GM12878 (cell line): ENCODE results near the gene STK4. TPM values are rescaled to one million over a fixed set of nuclear protein-coding genes. Genes with fewer than 3 reads are reported as not detected.

ENCODE experiments used
- ATAC-seq: fragments of 200-7000 bp; cut with Tn5 transposase; 3 replicates; pipeline ENCODE4 v1.9.1; 2020; ENCODE audit warnings: mild to moderate bottlenecking, moderate library complexity
- BruUV-seq: library from RNA; stranded (reverse); fragments of 400-500 nt; replicated peaks from 2 replicates; lab custom pipeline; 2021; lab: Mats Ljungman, UMichigan
- CTCF ChIA-PET: fragments of 300-600 bp; sonication (Branson Sonifier 250); formaldehyde crosslinking; extraction: SDS; loops from one replicate; lab custom pipeline; 2021; ENCODE audit warnings: inconsistent platforms; lab: Yijun Ruan, JAX
- POLR2A ChIA-PET: fragments of 350-600 bp; formaldehyde crosslinking; extraction: SDS; loops from one replicate; lab custom pipeline; 2021; ENCODE audit warnings: inconsistent platforms; lab: Charles Lee
- RAD21 ChIA-PET: fragments of 300-600 bp; sonication (Branson Sonifier 250); formaldehyde crosslinking; loops from one replicate; lab custom pipeline; 2023; ENCODE audit warnings: antibody characterized with exemption; ENCODE audit not compliant: unreplicated experiment; lab: Charles Lee
- SMC1A ChIA-PET: fragments of 300-600 bp; sonication (Branson Sonifier 250); formaldehyde crosslinking; loops from one replicate; lab custom pipeline; 2023; ENCODE audit not compliant: unreplicated experiment, uncharacterized antibody; lab: Charles Lee
- DNase-seq: peaks from one replicate; pipeline ENCODE4 v3.0.0-alpha.2; 2011; ENCODE audit warnings: low read depth, low spot score
- FAIRE-seq: peaks from 3 replicates; lab custom pipeline; 2011; peaks lifted over from hg19 to GRCh38; lab: Jason Lieb, UNC
- H2AFZ ChIP-seq: 2 replicates; pipeline ENCODE4 v1.6.0; 2011; ENCODE audit warnings: low read depth, low read length, control low read depth; ENCODE audit not compliant: control insufficient read depth
- H3K27ac ChIP-seq: 2 replicates; pipeline ENCODE4 v1.5.1; 2011; ENCODE audit warnings: control low read depth; ENCODE audit not compliant: control insufficient read depth, insufficient read depth
- H3K27me3 ChIP-seq, 2 experiments: replicated peaks in 1 of 2; 2 replicates each; pipeline versions ENCODE4 v1.6.0 to v1.6.1; 2011; ENCODE audit warnings: low read length in 1 of 2; ENCODE audit not compliant: control insufficient read depth in 2 of 2, insufficient read depth in 2 of 2
- H3K36me3 ChIP-seq, 2 experiments: 2 replicates each; pipeline ENCODE4 v1.5.1; 2011; ENCODE audit warnings: low read length in 1 of 2; ENCODE audit not compliant: control insufficient read depth in 2 of 2, insufficient read depth in 2 of 2
- H3K4me1 ChIP-seq: 2 replicates; pipeline ENCODE4 v1.6.1; 2011; ENCODE audit warnings: mild to moderate bottlenecking, low read length, moderate library complexity, mixed read lengths; ENCODE audit not compliant: control insufficient read depth, insufficient read depth
- H3K4me2 ChIP-seq: 2 replicates; pipeline ENCODE4 v1.6.0; 2011; ENCODE audit warnings: control low read depth; ENCODE audit not compliant: control insufficient read depth, insufficient read depth
- H3K4me3 ChIP-seq: fragments of 200-600 bp; sonication (generic); 2 replicates; pipeline ENCODE4 v1.5.1; 2016
- H3K79me2 ChIP-seq: 2 replicates; pipeline ENCODE4 v1.6.0; 2011; ENCODE audit warnings: low read length; ENCODE audit not compliant: control insufficient read depth, insufficient read depth
- H3K9ac ChIP-seq: 2 replicates; pipeline ENCODE4 v1.8.0; 2011; ENCODE audit warnings: low read length, control low read depth, mixed read lengths; ENCODE audit not compliant: control insufficient read depth, insufficient read depth
- H3K9me3 ChIP-seq: replicated peaks from 3 replicates; pipeline ENCODE4 v1.5.1; 2011; ENCODE audit warnings: mild to moderate bottlenecking, low read length; ENCODE audit not compliant: control insufficient read depth, insufficient read depth
- H4K20me1 ChIP-seq: 2 replicates; pipeline ENCODE4 v1.6.0; 2011; ENCODE audit not compliant: control insufficient read depth, insufficient read depth
- BCL11A ChIP-seq: IDR thresholded peaks from 2 replicates; pipeline ENCODE4 v1.6.1; 2011; ENCODE audit warnings: low read depth, low read length
- ELK1 ChIP-seq: IDR thresholded peaks from 2 replicates; pipeline ENCODE4 v1.6.1; 2012; ENCODE audit warnings: low read depth, low read length, improper control_type of control experiment
- FOS ChIP-seq: IDR thresholded peaks from 3 replicates; pipeline ENCODE4 v1.6.1; 2011; ENCODE audit warnings: borderline replicate concordance; ENCODE audit not compliant: insufficient read length; ENCODE audit errors: extremely low read depth
- HDAC6 ChIP-seq: fragments of 200-600 bp; sonication (generic); IDR thresholded peaks from one replicate; pipeline ENCODE4 v1.8.0; 2017; ENCODE audit warnings: antibody characterized with exemption; ENCODE audit not compliant: unreplicated experiment
- MTA3 ChIP-seq: IDR thresholded peaks from 2 replicates; pipeline ENCODE4 v1.6.1; 2012; ENCODE audit warnings: low read length, inconsistent platforms, borderline replicate concordance
- RAD51 ChIP-seq: fragments of 450-650 bp; IDR thresholded peaks from 2 replicates; pipeline ENCODE4 v1.6.1; 2016; ENCODE audit warnings: moderate library complexity, mild to moderate bottlenecking, inconsistent platforms
- RBBP5 ChIP-seq: fragments of 200-600 bp; sonication (generic); conservative IDR thresholded peaks from 2 replicates; pipeline ENCODE4 v1.6.1; 2016
- SIX5 ChIP-seq: IDR thresholded peaks from 2 replicates; pipeline ENCODE4 v1.6.1; 2011; ENCODE audit warnings: mild to moderate bottlenecking, low read depth, low read length, moderate library complexity; ENCODE audit not compliant: severe bottlenecking
- SREBF1 ChIP-seq: IDR thresholded peaks from 2 replicates; pipeline ENCODE4 v1.6.1; 2012; ENCODE audit warnings: mild to moderate bottlenecking, low read length
- SUPT20H ChIP-seq: IDR thresholded peaks from 2 replicates; pipeline ENCODE4 v1.6.1; 2011; ENCODE audit warnings: low read depth, mild to moderate bottlenecking, low read length, moderate library complexity, borderline replicate concordance; ENCODE audit not compliant: control insufficient read depth
- TBL1XR1 ChIP-seq: IDR thresholded peaks from 2 replicates; pipeline ENCODE4 v1.6.1; 2012; ENCODE audit warnings: low read depth, low read length, improper control_type of control experiment
- ZNF24 ChIP-seq: fragments of 450-650 bp; IDR thresholded peaks from 2 replicates; pipeline ENCODE4 v1.6.1; 2017; ENCODE audit warnings: antibody characterized with exemption, mild to moderate bottlenecking
- ZNF274 ChIP-seq: IDR thresholded peaks from one replicate; pipeline ENCODE4 v1.8.0; 2011; ENCODE audit not compliant: insufficient read length, insufficient read depth
- ZNF622 ChIP-seq: fragments of 450-650 bp; IDR thresholded peaks from 2 replicates; pipeline ENCODE4 v1.6.1; 2017; ENCODE audit warnings: mild to moderate bottlenecking, inconsistent platforms
- WGBS: methylation state at CpG from one replicate; pipeline ENCODE4 v1.1.6; 2016; ENCODE audit warnings: low lambda C conversion rate; ENCODE audit not compliant: insufficient replicate concordance, insufficient coverage; ENCODE audit errors: missing lambda C conversion rate; 5-methylcytosine and 5-hydroxymethylcytosine counted together
- in situ Hi-C: fragments of 300-500 bp; cut with MboI; formaldehyde crosslinking; loops from 9 replicates; pipeline ENCODE4 v1.14.3; 2018; ENCODE audit warnings: mixed read lengths
- intact Hi-C: fragments of 100-400 bp; cut with micrococcal nuclease; formaldehyde crosslinking; loops from one replicate; pipeline ENCODE4 v1.14.2; 2022; ENCODE audit not compliant: unreplicated experiment
- polyA plus RNA-seq, 11 experiments: library from polyadenylated mRNA; depleted of rRNA in 4 of 11; unstranded in 6 of 11; stranded (reverse) in 5 of 11; fragments of >200 nt; fragmentation: Nextera tagmentation in 4 of 11; fragmentation: Illumina TruSeq in 1 of 11; extraction: Ambion mirVana in 4 of 11; extraction: Trizol in 1 of 11; gene quantifications; 1 replicate in 1 of 11; 2 replicates in 10 of 11; pipeline versions ENCODE4 v1.2.1 to v1.2.3, GENCODE V29; 2011 to 2016; ENCODE audit warnings: inconsistent platforms in 2 of 11, missing spikeins in 2 of 11, low read depth in 1 of 11
- total RNA-seq, 4 experiments: library from RNA; depleted of rRNA in 3 of 4; stranded (reverse); fragments of >200 nt in 3 of 4; fragmentation: Illumina TruSeq in 1 of 4; extraction: Trizol in 1 of 4; gene quantifications; 2 replicates each; pipeline versions ENCODE4 v1.2.1 to v1.2.3, GENCODE V29; 2013 to 2021
- TF ChIP-seq, protein P1 (sequence below): IDR thresholded peaks from 2 replicates; pipeline ENCODE4 v1.6.1; 2012; ENCODE audit warnings: improper control_type of control experiment, low read depth, low read length; ENCODE audit not compliant: insufficient replicate concordance

Gene STK4
- total and polyA plus RNA-seq, 10 of the 15 experiments (the other 5 are each of a cell fraction or from before 2014, with no cell fraction given): 24.0 to 135 (median 89.7) TPM

DNA sequence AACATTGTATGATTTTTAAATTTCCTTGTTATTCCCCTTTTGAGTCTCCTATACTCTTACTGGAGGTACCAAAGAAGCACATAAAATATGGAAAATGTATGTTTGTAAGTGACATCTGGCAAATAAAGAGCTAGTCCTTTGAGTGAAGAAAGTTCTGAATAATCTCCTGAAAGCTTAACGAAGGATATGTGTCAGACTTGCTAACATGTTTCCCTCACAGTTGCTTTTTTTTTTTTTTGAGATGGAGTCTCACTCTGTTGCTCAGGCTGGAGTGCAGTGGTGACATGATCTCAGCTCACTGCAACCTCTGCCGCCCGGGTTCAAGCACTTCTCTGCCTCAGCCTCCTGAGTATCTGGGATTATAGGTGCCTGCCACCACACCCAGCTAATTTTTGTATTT, 63.6 kb downstream of the STK4 start:
- ChIA-PET RAD21 (interaction anchor here (1.9 kb wide), 1 partner anchor 66 kb away, joined by 4 read pairs; no protein-coding TSS in a partner anchor), SMC1A (interaction anchor here (0.9 to 2.0 kb wide), 4 partner anchors 9 to 83 kb away, joined by 4 to 5 read pairs (median 4); no protein-coding TSS in a partner anchor), POLR2A (interaction anchor here (0.6 to 2.2 kb wide), 2 partner anchors 10 to 1334 kb away, joined by 7 read pairs; no protein-coding TSS in a partner anchor)
- Histone ChIP-seq H3K79me2 (peaks cover 19% of the 10 kb centered on the region), H3K4me3 (no peak overlapping the region), H3K9ac (no peak overlapping the region), H3K4me1 (peaks cover 9% of the 10 kb centered on the region), H3K27me3 (no peaks in the 10 kb centered on the region), H2AFZ (no peak overlapping the region), H3K27ac (no peak overlapping the region), H3K9me3 (peaks cover 7% of the 10 kb centered on the region; the same call in 2 of the 3 replicates)
- WGBS: 79% methylated on average over 3 of the region's 3 CpGs
- BruUV-seq: no TSS peak
- intact Hi-C loops: no loop called here
- FAIRE-seq (no peak), DNase-seq (no peak)
- TF ChIP-seq ZNF622 (no peak), HDAC6 (no peak), SREBF1 (no peak), TBL1XR1 (no peak), RAD51 (no peak), ELK1 (no peak), FOS (no peak), SUPT20H (no peak), ZNF274 (no peak), MTA3 (no peak), BCL11A (no peak), RBBP5 (no peak), SIX5 (no peak), ZNF24 (no peak)
- TF ChIP-seq, protein P1, sequence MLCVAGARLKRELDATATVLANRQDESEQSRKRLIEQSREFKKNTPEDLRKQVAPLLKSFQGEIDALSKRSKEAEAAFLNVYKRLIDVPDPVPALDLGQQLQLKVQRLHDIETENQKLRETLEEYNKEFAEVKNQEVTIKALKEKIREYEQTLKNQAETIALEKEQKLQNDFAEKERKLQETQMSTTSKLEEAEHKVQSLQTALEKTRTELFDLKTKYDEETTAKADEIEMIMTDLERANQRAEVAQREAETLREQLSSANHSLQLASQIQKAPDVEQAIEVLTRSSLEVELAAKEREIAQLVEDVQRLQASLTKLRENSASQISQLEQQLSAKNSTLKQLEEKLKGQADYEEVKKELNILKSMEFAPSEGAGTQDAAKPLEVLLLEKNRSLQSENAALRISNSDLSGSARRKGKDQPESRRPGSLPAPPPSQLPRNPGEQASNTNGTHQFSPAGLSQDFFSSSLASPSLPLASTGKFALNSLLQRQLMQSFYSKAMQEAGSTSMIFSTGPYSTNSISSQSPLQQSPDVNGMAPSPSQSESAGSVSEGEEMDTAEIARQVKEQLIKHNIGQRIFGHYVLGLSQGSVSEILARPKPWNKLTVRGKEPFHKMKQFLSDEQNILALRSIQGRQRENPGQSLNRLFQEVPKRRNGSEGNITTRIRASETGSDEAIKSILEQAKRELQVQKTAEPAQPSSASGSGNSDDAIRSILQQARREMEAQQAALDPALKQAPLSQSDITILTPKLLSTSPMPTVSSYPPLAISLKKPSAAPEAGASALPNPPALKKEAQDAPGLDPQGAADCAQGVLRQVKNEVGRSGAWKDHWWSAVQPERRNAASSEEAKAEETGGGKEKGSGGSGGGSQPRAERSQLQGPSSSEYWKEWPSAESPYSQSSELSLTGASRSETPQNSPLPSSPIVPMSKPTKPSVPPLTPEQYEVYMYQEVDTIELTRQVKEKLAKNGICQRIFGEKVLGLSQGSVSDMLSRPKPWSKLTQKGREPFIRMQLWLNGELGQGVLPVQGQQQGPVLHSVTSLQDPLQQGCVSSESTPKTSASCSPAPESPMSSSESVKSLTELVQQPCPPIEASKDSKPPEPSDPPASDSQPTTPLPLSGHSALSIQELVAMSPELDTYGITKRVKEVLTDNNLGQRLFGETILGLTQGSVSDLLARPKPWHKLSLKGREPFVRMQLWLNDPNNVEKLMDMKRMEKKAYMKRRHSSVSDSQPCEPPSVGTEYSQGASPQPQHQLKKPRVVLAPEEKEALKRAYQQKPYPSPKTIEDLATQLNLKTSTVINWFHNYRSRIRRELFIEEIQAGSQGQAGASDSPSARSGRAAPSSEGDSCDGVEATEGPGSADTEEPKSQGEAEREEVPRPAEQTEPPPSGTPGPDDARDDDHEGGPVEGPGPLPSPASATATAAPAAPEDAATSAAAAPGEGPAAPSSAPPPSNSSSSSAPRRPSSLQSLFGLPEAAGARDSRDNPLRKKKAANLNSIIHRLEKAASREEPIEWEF: no peak
- TF ChIP-seq, all 136 proteins: peak for 0
- no peak overlapping the region for H3K4me2 ChIP-seq
- H3K36me3 ChIP-seq: peaks cover 3 to 40% of the 10 kb centered on the region in 2 experiments
- CTCF ChIA-PET: interaction anchor here (0.8 to 1.3 kb wide), 3 partner anchors 14 to 82 kb away, joined by 3 to 4 read pairs (median 3); no protein-coding TSS in a partner anchor
- in situ Hi-C loops: no loop called here
- no peak for ATAC-seq
- no peaks in the 10 kb centered on the region for H4K20me1 ChIP-seq
